H9 (cell line): Measurements from ENCODE around the gene MBTPS1. TPM values are rescaled to one million over a fixed set of nuclear protein-coding genes. Genes with fewer than 3 reads are reported as not detected.

Experiments
- DNase-seq: peaks from one replicate; pipeline ENCODE4 v3.0.0-alpha.2; 2017
- H2AFZ ChIP-seq: one replicate; pipeline ENCODE4 v1.6.1; 2013; ENCODE audit warnings: mild to moderate bottlenecking, low read length, control low read depth, moderate library complexity
- H2AK5ac ChIP-seq: 2 replicates; pipeline ENCODE4 v1.6.1; 2013; ENCODE audit warnings: low read length, control low read depth, mixed read lengths; ENCODE audit not compliant: insufficient read length
- H2BK120ac ChIP-seq: one replicate; pipeline ENCODE4 v1.6.1; 2013; ENCODE audit warnings: low read depth, mild to moderate bottlenecking, low read length, control low read depth, inconsistent platforms; ENCODE audit not compliant: poor library complexity, severe bottlenecking
- H2BK12ac ChIP-seq: 2 replicates; pipeline ENCODE4 v1.6.1; 2013; ENCODE audit warnings: low read length, control low read depth, mixed read lengths, low read depth; ENCODE audit not compliant: insufficient read length
- H2BK15ac ChIP-seq: 2 replicates; pipeline ENCODE4 v1.6.1; 2013; ENCODE audit warnings: low read depth, low read length, control low read depth
- H2BK20ac ChIP-seq: one replicate; pipeline ENCODE4 v1.6.1; 2013; ENCODE audit warnings: low read depth, mild to moderate bottlenecking, low read length, control low read depth, inconsistent platforms; ENCODE audit not compliant: poor library complexity, severe bottlenecking
- H2BK5ac ChIP-seq: 2 replicates; pipeline ENCODE4 v1.6.1; 2013; ENCODE audit warnings: low read length, control low read depth, mixed read lengths; ENCODE audit not compliant: insufficient read length
- H3K14ac ChIP-seq: 2 replicates; pipeline ENCODE4 v1.6.1; 2013; ENCODE audit warnings: low read length, control low read depth; ENCODE audit not compliant: insufficient read depth
- H3K18ac ChIP-seq: 2 replicates; pipeline ENCODE4 v1.6.1; 2013; ENCODE audit warnings: low read depth, mild to moderate bottlenecking, mixed read lengths, low read length, control low read depth; ENCODE audit not compliant: insufficient read length
- H3K23ac ChIP-seq: 2 replicates; pipeline ENCODE4 v1.6.1; 2013; ENCODE audit warnings: low read length, control low read depth, mixed read lengths, low read depth; ENCODE audit not compliant: insufficient read length
- H3K23me2 ChIP-seq: 2 replicates; pipeline ENCODE4 v1.6.1; 2013; ENCODE audit warnings: low read depth, mild to moderate bottlenecking, mixed read lengths, low read length, control low read depth; ENCODE audit not compliant: insufficient read length, poor library complexity, severe bottlenecking
- H3K27ac ChIP-seq: 2 replicates; pipeline ENCODE4 v1.5.1; 2013; ENCODE audit warnings: low read length, control low read depth, mixed read lengths, low read depth; ENCODE audit not compliant: insufficient read length
- H3K27me3 ChIP-seq: 2 replicates; pipeline ENCODE4 v1.6.1; 2013; ENCODE audit warnings: low read length, control low read depth, inconsistent platforms; ENCODE audit not compliant: insufficient read depth
- H3K4ac ChIP-seq: 2 replicates; pipeline ENCODE4 v1.6.1; 2013; ENCODE audit warnings: low read depth, mild to moderate bottlenecking, control low read depth, inconsistent platforms, low read length, moderate library complexity
- H3K4me1 ChIP-seq: 2 replicates; pipeline ENCODE4 v1.6.1; 2013; ENCODE audit warnings: low read length, control low read depth, inconsistent platforms; ENCODE audit not compliant: insufficient read depth
- H3K4me2 ChIP-seq: 2 replicates; pipeline ENCODE4 v1.6.1; 2013; ENCODE audit warnings: low read length, control low read depth, mixed read lengths; ENCODE audit not compliant: insufficient read length, insufficient read depth
- H3K56ac ChIP-seq: 2 replicates; pipeline ENCODE4 v1.6.1; 2013; ENCODE audit warnings: low read depth, mild to moderate bottlenecking, mixed read lengths, low read length, control low read depth; ENCODE audit not compliant: insufficient read length
- H3K79me1 ChIP-seq: 2 replicates; pipeline ENCODE4 v1.6.1; 2013; ENCODE audit warnings: low read depth, mild to moderate bottlenecking, moderate library complexity, low read length, control low read depth, inconsistent platforms; ENCODE audit not compliant: insufficient read depth, poor library complexity, severe bottlenecking
- H3K79me2 ChIP-seq: 2 replicates; pipeline ENCODE4 v1.6.1; 2013; ENCODE audit warnings: low read length, control low read depth, inconsistent platforms; ENCODE audit not compliant: insufficient read depth
- H3K9ac ChIP-seq: 2 replicates; pipeline ENCODE4 v1.6.1; 2013; ENCODE audit warnings: low read length, control low read depth, mixed read lengths; ENCODE audit not compliant: insufficient read length; ENCODE audit errors: extremely low read depth
- H3K9me3 ChIP-seq: one replicate; pipeline ENCODE4 v1.6.1; 2013; ENCODE audit warnings: low read depth, low read length, inconsistent platforms; ENCODE audit not compliant: control insufficient read depth
- H3T11ph ChIP-seq: one replicate; pipeline ENCODE4 v1.6.1; 2013; ENCODE audit warnings: mild to moderate bottlenecking, low read length, control low read depth, inconsistent platforms
- H4K20me1 ChIP-seq: one replicate; pipeline ENCODE4 v1.6.1; 2013; ENCODE audit not compliant: control insufficient read depth, insufficient read length, insufficient read depth
- H4K5ac ChIP-seq: 2 replicates; pipeline ENCODE4 v1.6.1; 2013; ENCODE audit warnings: low read depth, mild to moderate bottlenecking, mixed read lengths, low read length, control low read depth; ENCODE audit not compliant: insufficient read length
- H4K8ac ChIP-seq: replicated peaks from 2 replicates; pipeline ENCODE4 v1.6.1; 2013; ENCODE audit warnings: low read length, control low read depth, mixed read lengths, low read depth; ENCODE audit not compliant: insufficient read length
- H4K91ac ChIP-seq: 2 replicates; pipeline ENCODE4 v1.6.1; 2013; ENCODE audit warnings: low read depth, mild to moderate bottlenecking, moderate library complexity, mixed read lengths, low read length, control low read depth; ENCODE audit not compliant: insufficient read length
- H3K27ac Mint-ChIP-seq, 3 experiments: 2 replicates in 2 of 3; 3 replicates in 1 of 3; pipeline ENCODE4 v1.8.0; 2020 to 2021; ENCODE audit warnings: mixed read lengths in 3 of 3, mild to moderate bottlenecking in 1 of 3, moderate library complexity in 1 of 3
- H3K27me3 Mint-ChIP-seq: 2 replicates; pipeline ENCODE4 v1.8.0; 2021; ENCODE audit warnings: low read depth, mild to moderate bottlenecking, moderate library complexity, mixed read lengths
- H3K36me3 Mint-ChIP-seq, 3 experiments: 2 replicates in 2 of 3; 3 replicates in 1 of 3; pipeline ENCODE4 v1.8.0; 2020 to 2021; ENCODE audit warnings: low read depth in 3 of 3, mixed read lengths in 3 of 3; ENCODE audit not compliant: insufficient read depth in 1 of 3
- H3K4me1 Mint-ChIP-seq, 2 experiments: 2 replicates each; pipeline ENCODE4 v1.8.0; 2020; ENCODE audit warnings: mixed read lengths in 2 of 2
- H3K4me3 Mint-ChIP-seq, 2 experiments: 2 replicates in 1 of 2; 3 replicates in 1 of 2; pipeline ENCODE4 v1.8.0; 2020 to 2021; ENCODE audit warnings: mild to moderate bottlenecking in 2 of 2, mixed read lengths in 2 of 2, moderate library complexity in 1 of 2
- H3K9me3 Mint-ChIP-seq, 2 experiments: 2 replicates in 1 of 2; 3 replicates in 1 of 2; pipeline ENCODE4 v1.8.0; 2020; ENCODE audit warnings: mild to moderate bottlenecking in 2 of 2, mixed read lengths in 2 of 2, moderate library complexity in 1 of 2
- WGBS: extraction: QIAGEN DNeasy Blood & Tissue Kit; methylation state at CpG from one replicate; pipeline ENCODE4 v1.1.7; 2013; ENCODE audit warnings: missing lambda C conversion rate, low lambda C conversion rate, mixed read lengths; ENCODE audit not compliant: insufficient read length; ENCODE audit errors: extremely low coverage; 5-methylcytosine and 5-hydroxymethylcytosine counted together
- total RNA-seq: library from RNA; stranded (reverse); gene quantifications from 2 replicates; pipeline ENCODE4 v1.2.1, GENCODE V29; 2021
- TF ChIP-seq, protein P1 (sequence below): fragments of 200-600 bp; sonication (generic); conservative IDR thresholded peaks from 3 replicates; pipeline ENCODE4 v1.8.0; 2021; ENCODE audit warnings: antibody characterized with exemption, mild to moderate bottlenecking

The MBTPS1 gene
- total RNA-seq, 1 experiment from 2014 or later, result 48.7 TPM

- Histone ChIP-seq H3K14ac (no peak overlapping the region), H2BK12ac (no peak overlapping the region), H2BK20ac (no peak overlapping the region), H2BK15ac (no peak overlapping the region), H3K56ac (no peak overlapping the region), H3K4me1 (no peaks in the 10 kb centered on the region; the same call in 1 of the 2 replicates), H2AFZ (no peak overlapping the region), H3K9me3 (no peaks in the 10 kb centered on the region), H3K27ac (no peak overlapping the region), H3K4me2 (no peak overlapping the region), H2BK120ac (no peak overlapping the region), H3K4ac (no peak overlapping the region), H3K23me2 (no peaks in the 10 kb centered on the region), H3K18ac (no peak overlapping the region), H4K5ac (no peak overlapping the region), H2AK5ac (no peak overlapping the region), H3K9ac (no peak overlapping the region), H2BK5ac (no peak overlapping the region), H4K91ac (no peak overlapping the region), H3K27me3 (no peaks in the 10 kb centered on the region), H4K8ac (no peak overlapping the region), H3T11ph (no peak overlapping the region), H3K23ac (no peak overlapping the region), H4K20me1 (no peaks in the 10 kb centered on the region), H3K79me1 (no peaks in the 10 kb centered on the region), H3K79me2 (no peaks in the 10 kb centered on the region)
- no CpG with 5 or more reads among the region's 7 CpGs for WGBS
- H3K9me3 Mint-ChIP-seq, result no peaks in the 10 kb centered on the region
- no peaks in the 10 kb centered on the region; the same call in 1 of the 2 replicates for H3K27me3 Mint-ChIP-seq
- DNase-seq, result peak; percentile 67
- H3K36me3 Mint-ChIP-seq, result peaks cover 6 to 15% (median 12%) of the 10 kb centered on the region in 3 experiments; a peak in 5 of 7 replicates
- H3K4me3 Mint-ChIP-seq, result no peak overlapping the region
- TF ChIP-seq, protein P1, sequence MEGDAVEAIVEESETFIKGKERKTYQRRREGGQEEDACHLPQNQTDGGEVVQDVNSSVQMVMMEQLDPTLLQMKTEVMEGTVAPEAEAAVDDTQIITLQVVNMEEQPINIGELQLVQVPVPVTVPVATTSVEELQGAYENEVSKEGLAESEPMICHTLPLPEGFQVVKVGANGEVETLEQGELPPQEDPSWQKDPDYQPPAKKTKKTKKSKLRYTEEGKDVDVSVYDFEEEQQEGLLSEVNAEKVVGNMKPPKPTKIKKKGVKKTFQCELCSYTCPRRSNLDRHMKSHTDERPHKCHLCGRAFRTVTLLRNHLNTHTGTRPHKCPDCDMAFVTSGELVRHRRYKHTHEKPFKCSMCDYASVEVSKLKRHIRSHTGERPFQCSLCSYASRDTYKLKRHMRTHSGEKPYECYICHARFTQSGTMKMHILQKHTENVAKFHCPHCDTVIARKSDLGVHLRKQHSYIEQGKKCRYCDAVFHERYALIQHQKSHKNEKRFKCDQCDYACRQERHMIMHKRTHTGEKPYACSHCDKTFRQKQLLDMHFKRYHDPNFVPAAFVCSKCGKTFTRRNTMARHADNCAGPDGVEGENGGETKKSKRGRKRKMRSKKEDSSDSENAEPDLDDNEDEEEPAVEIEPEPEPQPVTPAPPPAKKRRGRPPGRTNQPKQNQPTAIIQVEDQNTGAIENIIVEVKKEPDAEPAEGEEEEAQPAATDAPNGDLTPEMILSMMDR, result peak; percentile 68
- no peak overlapping the region for H3K27ac Mint-ChIP-seq
- H3K4me1 Mint-ChIP-seq, result peaks cover 13 to 22% of the 10 kb centered on the region in 2 experiments
These were observed 68.5 kb downstream of the MBTPS1 start for GRCh38 chr16:84048270-84048669.
